NCI-H146 treated with DMSO at 0.1 percent for 48 hours (cell line): Measurements from ENCODE around the gene NLRP10.

ENCODE experiments used
- DNase-seq: peaks from one replicate; lab custom pipeline; 2025; ENCODE audit not compliant: unreplicated experiment; lab: John Stamatoyannopoulos, UW

NLRP10 gene

DNA sequence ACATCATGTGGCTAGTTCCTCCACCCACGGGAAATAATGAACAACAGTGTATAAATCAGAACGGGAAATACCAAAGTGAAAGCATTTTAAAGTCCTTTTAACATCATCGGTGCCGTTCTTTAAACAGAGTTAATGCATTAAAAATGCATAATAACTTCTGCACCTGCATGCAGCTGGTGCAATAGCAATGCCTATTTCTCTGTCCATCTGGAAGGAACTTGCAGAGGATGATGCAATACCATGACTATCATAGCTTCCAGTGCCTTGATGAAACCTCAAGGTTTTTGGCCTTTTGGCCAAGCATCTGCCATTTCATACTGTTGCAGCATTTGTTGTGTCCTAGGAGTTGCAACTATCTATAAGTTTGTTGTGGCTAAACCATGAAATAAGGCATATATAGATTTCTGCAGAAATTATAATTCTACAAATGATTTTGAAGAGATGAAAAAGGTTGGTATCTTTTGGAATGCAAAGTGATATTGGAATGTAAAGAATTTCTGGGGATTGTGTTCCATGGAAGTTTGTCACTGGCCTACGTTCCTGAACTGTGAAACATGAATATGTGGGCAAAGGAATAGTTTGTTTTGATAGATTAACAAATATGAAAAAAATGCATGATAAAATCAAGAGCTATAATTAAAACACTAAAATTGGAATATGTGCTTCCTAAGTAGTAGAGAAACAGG is 12.1 kb upstream of the NLRP10 start:
- DNase-seq: no peak

DNA sequence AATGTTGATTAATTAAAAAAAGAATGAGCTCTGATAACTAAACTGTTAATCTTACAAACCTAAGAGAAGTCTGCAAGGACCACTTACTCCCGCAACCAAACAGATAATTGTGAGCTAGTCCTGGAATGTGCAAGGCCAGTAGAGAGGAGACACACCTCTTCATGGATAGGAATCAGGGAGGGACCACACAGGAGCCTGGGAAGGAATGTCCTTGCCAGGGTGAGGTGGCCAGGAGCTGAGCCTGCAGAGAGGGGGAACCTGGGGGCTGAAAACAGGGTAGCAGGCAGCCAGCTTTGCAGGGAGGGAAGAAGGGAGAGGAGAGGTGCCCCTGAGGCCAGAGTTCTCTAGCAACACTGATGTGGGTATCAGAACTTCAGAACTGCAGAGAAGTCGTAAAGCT is 9.4 kb upstream of the NLRP10 start:
- no peak for DNase-seq

DNA sequence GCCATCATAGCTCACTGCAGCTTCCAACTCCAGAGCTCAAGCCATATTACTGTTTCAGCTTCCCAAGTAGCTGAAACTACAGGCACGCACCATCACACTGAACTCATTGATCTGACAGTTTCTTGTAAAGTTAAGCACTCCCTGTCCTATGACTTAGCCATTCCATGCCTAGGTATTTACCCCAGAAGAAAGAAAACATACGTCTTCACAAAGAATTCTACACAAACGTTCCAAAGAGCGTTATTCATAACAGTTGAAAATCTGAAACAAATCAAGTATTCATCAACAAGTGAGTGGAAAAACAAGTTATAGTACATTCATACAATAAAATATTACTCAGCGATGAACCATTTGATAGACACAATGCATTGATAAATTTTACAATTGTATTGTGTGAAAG is 7.8 kb upstream of the NLRP10 start:
- DNase-seq: no peak

DNA sequence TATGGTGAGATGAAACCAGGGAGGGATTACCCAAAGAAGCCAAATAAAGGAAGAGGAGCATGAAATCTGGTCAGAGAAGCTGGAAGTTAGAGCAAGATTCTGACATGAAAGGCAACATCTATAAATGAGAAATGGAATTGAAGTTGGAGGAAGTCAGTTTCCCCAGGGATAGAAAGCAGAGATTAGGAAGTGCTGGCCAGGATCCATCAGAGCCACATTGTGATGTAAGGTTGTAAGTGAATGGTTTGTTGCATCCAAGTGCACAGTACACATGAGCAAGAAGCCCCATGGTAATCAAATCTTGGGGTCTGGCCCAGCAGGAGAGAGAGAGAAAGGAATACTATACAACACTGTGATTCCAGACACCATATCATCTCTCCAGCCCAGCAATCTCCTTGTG is 6.6 kb upstream of the NLRP10 start:
- no peak for DNase-seq

DNA sequence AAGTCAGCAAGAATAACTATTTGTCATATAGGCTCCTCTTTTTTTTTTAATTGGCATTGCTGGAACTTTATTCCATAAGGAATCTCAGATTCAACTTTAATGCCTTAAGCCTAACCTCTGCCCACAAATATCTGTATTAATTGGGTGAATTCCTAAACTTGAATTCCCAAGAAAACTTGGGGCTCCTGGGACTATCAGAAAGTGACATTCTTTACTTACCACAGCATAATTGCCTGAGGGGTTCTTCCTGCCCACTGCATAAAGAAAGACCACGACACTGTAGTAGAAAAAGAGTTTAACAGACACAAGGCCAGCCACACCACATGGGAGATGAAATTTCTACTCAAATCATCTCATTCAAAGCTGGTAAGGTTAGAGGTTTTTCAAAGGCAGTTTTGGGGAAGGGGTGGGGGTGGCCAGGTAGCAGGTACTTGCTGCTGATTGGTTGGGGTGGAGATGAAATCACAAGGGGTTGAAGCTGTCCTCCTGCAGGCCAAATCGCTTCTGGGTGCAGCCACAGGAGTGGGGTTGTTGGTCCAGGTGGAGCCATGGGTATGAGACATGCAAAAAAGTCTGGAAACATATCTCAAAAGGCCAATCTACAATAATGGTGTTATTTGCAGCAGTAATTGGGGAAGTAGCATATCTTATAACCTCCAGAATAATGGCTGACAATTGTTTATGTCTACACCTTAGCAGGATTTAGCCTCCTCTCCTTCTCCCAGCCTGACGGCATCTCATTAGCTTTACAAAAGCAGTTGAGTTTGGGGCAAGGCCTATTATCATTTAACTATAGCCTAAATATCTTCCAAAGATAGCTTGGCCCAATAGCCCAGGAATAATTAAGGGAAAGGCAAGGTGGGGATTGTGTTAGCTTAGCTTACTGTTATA is 4.8 kb upstream of the NLRP10 start:
- DNase-seq: no peak

DNA sequence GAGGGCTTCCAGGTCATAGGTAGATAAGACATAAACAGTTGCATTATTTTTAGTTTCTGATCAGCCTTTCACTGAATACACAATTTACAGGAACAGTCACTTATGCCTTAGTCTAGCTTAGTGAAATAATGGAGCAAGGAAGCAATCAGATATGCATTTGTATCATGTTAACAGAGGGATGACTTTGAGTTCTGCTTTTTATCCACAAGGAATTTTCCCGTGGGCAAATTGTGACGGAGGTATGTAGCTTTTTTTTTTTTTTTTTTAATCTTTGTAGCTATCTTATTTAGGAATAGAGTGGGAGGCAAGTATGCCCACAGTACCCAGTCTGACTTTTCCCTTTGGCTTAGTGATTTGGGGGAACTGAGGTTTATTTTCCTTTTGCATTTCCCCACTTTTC is 3.4 kb upstream of the NLRP10 start:
- no peak for DNase-seq

DNA sequence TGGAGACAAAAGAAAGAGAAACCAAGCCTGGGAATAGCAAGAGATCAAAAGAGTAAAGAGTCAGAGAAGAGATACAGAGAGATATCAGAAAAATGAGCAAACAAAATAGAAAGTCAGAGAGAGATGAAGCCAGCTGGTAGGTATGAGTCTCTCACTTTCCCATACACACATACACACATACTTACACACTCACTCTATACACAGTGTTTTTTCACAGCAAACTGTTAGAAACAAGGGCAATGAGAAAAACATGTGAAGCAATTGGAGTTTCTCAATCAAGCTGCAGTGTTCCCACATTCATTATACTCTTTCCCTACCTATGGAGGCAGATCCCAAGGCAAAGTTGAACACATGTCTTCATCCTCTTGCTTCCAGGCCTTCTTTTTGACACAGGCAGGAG is 2.6 kb upstream of the NLRP10 start:
- no peak for DNase-seq

DNA sequence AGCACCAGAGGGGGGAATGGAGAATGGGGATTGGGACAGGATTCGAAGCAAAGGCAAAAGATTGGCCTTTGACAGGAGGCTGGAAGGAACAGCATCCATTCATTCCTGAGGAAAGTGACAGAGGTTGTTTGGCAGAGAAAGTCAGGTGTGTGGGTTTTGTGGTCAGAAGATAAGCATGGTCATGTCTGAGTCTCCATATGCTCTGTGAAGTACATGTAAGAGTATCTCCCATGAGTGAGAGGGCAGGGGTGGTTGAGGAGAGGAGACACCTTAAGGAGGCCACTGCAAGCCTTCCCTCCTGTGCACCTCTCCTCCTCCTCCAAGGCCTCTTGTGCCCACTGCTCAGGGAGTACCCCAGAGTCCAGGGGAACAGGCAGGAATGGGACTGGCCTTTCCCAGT is 1.9 kb upstream of the NLRP10 start:
- no peak for DNase-seq

DNA sequence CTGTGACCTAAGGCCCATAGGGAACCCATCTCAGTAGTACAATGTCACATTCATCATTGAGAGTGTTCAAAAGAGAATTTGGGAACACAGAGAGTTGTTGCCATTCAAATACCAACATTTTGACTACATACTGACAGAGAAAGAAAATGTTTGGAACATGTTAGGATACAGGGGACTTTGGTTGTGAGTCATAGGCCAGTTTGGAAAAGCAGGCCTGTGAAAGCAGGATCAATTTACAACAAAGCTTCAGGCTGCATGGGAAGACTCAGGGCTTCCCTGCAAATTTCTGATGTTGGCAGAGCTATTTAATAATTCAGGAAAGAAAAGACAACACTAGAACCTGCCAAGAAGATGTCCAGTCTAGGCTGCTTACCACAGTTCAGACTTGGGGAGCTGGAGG is 374 bp downstream of the NLRP10 start:
- no peak for DNase-seq

DNA sequence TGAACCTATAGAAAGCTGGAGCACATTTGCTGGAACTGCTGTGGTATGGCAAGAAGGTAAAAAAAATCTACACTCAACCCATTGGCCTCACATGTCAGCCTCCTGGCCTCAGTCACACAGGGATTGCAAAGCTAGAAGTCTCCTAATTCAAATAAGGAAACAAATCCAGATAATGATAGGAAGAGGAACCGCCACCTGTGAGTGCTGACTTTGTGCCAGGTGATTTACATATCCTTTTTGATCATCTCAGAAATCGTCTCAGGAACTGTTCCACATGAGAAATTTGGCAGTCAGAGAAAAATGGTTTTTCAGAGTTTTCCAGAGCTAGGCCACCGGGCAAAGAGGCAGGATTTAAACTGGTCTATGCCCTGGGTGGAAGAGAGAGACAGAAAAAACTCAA is 986 bp downstream of the NLRP10 start:
- DNase-seq: no peak

DNA sequence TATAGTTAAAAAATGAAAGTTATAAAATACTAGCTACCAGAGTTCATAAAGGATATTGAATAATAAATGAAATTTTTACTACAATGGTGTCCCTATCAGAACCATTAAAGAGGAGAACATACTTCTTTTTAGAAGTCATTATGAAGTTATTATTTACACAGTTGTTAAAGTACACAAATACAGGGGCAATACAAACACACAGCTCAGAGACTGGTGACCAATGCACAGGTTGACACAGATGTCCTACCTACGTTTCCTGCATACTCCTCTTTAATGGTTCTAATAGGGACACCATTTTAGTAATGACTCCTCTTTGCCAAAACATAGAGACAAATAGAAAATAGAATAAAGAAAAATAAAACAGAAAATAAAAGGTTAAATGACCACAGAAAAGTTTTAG is 10.1 kb downstream of the NLRP10 start:
- DNase-seq: no peak

DNA sequence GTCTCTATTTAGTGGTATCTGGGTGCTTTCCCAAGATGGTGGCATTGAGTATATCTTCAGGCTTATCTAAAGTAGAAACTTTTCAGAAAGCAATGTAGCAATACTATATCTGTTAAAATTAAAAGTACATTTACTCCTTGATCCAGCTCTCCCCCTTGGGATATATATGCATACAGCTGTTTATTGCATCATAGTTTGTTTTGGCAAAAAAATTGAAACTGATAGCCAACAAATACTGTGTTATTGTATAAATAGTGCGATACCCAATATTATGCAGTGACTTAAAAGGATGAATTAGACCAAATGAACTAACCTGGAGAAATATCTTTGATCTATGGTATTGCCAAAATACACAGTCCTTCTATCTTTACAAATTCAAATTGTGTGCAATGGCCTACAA is 15.3 kb downstream of the NLRP10 start:
- no peak for DNase-seq

DNA sequence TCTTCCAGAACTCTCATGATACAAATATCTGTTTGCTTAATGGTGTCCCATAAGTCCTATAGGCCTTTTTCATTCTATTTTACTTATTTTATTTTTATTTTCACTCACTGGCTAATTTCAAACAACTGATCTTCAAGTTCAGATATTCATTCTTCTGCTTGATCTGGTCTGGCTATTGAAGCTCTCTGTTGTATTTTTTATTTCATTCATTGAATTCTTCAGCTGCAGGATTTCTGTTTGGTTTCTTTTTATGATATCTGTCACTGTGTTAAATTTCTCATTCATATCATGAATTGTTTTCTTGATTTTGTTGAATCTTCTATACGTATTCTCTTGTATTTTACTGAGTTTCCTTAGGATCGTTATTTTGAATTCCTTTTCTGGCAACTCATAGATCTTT is 21.1 kb downstream of the NLRP10 start:
- no peak for DNase-seq

DNA sequence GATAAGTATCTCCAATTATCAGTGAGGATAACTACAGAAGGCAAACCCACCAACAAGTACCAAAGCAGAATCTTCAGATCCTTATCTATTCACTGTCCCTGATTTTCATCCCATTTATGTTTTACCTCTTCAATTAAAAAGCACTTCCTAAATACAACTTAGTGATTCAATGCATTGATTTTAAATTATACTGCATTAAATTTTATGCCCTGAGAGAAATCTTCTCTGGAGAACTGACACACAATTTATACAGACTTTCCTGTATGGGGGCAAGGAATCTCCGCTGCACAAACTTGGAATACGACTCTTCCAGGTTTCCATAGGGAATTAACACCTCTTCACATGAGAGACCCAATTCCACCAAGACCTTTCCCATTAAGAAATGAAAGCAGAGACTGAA is 23.6 kb downstream of the NLRP10 start, which contains the start of gene OR10A3:
TSS of gene OR10A3 (minus strand) at position 101 of the 400 bp plus-strand sequence. CDS start 2,188 bp downstream, outside the sequence.
- no peak for DNase-seq

DNA sequence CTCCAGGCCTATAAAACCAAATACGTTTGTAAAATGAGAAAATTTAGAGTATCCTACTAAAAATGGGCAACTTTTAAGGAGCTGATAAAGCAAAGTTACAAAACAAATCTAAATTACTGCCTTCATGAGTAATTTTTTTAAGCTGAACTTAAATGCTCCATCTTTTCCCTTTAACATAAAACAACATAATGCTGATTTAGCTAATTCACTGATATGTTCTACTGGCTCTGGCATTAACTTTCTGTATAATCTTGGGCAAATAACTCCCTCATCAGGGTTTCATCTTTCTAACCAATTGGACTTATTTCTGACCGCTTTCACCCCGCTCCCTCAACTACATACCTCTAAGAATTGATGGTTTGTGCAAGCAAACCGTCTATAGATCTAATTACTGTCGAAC is 24.1 kb downstream of the NLRP10 start:
- no peak for DNase-seq

DNA sequence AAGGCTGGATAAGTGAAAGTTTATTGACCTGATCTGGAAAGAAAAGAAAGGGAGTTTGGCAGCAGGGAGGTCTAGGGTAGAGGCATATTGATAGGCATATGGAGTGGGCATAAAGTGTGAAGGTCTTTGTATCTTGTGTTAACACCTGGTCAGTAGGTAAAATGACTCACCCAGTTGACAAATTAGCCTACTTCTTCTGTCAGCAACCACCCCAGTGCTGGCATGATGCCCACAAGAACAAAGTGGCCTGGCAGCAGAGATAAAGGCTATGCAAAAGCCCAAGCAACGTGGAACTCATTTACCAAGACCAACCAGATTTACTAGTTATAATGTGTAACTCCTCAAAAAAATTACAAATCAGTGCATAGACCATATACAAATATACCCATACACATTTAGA is 28.6 kb downstream of the NLRP10 start:
- DNase-seq: no peak

DNA sequence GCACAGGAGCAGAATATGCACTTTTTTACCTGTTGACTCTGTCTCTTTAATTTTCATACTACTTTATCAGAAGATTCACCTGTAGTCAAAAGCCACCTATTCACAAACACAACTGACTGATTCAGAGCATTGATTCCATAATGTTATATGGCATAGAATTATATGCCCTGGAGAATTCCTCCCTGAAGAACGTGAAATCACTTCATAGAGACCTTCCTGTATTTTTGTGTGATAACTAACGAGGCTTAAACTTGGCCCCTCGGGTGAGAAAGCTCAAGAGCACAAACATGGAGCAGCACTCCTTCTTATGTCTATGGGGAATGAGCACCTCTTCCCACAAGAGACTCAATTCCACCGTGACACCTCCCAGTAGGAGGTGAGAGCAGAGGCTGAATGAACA is 34.1 kb downstream of the NLRP10 start, which contains the start of gene OR10A6:
TSS of gene OR10A6 (minus strand) at position 101 of the 400 bp plus-strand sequence. CDS start 2,606 bp downstream, outside the sequence.
- DNase-seq: no peak

DNA sequence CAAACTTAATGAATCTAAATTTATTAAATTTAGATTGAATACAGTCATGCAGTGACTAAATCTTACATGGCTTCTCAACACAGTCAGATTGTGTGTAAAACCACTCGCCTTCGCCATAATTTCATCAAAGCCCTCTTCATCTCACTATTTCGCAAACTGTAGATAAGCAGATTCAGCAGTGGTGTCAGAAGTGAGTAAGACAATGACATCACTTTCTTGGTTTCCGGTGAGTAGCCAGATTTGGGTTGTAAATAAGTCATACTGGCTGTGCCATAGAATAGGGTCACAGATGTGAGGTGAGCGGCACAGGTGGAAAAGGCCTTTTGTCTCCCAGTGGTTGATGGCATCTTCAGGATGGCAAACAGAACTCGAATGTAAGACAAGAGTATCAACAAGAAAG is 37.6 kb downstream of the NLRP10 start:
- DNase-seq: no peak

DNA sequence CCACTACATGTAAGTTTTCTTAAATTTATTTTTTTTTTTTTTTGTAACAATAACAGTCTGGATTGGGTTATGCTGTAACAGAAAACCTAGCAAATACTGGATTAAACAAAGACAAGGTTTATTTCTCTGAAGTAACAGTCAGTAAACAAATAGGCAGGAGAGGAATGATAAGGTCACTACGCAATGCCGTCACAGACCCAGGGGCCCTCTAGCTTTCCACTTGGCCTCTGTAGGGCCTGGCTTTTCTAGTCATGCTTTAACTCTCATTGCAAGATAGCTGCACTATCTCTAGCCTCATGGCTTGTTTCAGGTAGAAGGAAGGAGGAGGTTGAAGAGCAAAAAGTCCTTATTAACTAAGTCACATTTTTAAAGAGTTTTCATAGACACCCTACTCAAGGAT is 40.7 kb downstream of the NLRP10 start:
- DNase-seq: no peak

DNA sequence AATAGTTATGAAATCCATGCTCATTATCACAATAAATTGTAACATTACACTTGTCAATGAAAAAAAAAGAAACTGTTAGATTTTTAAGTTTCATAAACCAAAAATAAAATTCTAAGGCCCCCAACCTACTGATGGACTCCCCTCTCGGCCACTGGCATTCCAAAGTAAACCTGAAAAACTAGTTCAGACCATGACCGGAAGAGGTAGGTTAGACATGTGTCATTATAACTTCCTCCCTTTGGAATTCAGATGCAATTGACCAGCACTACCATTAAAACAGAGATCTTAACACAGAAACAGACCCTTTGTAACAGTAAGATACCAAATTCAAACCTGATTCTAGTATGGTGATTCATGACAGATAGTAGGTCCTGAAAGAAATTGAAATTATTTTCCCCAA is 47.1 kb downstream of the NLRP10 start:
- no peak for DNase-seq
